Measurements from ENCODE around the gene CARD11.
"Not testable (repeated sequence)": the region's sequence is repeated elsewhere in the genome, so short reads cannot be mapped to it uniquely, and the experiment has no call there.

CARD11 gene

DNA sequence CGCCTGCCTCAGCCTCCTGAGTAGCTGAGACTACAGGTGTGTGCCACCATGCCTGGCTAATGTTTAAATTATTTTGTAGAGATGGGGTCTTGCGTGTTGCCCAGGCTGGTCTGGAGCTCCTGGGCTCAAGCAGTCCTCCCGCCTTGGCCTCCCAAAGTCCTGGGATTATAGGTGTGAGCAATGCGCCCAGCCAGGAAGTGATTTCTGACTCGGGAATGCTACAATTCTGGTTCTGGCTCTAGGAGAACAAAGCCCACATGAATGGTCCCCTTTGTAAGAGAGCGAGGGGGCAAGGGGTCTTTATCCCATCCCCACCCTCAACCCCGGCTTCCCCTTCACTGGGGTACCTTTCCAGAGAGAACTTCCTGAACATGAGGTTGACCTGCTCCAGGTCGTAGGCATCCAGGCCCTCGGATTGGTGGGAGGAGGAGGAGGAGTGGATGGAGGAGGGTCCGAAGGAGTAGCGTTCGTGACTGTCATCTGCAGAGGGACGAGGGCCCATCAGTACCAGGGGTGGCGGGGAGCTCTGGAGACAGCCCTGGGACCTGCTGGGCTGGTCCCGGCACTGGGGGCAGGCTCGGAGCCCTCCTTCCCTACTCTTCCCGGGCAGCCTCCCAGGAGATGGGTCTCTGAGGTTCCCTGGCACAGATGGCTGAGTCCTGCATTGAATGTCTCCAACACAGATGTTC, 119.6 kb downstream of the CARD11 start:
- no peak for FAIRE-seq

DNA sequence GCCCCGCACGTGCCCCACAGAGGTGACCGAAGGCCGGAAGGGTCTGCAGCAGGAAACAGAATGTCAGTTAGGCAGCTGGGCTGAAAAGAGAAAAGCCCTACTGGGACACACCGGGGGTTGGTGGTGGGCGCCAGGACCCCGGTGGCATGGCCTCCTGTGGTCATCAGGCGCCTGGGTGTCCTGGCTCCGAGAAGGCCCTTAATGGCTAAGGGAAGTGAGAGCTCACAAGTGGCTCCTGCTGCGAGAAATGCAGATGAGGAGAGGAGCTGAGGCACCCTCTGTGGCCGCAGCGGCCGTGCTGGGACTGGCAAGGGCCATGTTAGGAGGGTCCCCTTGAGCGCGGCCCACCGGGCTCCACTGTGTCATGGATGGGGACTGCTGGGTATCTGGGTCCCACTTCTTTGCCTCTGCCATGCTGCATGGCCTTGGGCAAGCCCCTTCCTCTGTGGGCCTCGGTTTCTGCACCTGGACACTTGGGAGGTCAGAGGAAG, 120.3 kb downstream of the CARD11 start:
- FAIRE-seq = no peak

DNA sequence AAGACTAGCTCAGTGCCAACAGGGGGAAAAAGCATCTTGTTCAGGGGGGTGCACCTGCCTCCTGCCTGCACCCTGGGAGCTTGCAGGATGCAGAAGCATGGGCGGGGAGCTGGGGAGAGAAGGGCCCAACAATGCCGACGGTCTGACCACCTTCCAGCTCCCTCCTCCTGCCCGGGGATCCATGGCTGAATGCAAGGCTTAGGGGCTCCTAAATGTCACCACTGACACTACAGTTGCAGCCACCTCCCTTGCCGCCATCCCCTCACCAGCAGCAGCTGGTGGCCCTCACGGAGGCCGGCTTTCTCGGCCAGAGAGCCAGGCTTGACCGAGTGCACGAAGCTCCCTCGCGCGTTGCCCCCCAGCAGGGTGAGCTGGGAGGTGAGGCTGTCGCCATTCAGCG, 120.8 kb downstream of the CARD11 start:
- FAIRE-seq = no peak

DNA sequence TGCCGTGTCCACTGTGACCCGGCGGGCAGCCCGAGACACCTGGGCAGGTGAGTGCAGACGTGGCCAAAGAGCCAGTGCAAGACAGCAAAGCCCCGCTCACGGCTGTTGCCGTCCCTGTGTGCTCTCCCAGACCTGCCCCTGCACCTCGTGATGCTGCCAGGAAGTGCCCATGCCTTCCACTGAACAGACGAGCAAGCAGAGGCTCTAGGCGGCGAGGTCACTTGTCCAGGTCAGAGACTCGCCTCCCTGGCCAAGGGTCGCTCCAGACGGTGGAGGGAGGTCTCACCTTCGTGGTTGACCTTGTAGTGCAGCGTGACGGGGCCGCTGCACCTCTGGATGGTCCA, 121.3 kb downstream of the CARD11 start:
- FAIRE-seq = no peak

DNA sequence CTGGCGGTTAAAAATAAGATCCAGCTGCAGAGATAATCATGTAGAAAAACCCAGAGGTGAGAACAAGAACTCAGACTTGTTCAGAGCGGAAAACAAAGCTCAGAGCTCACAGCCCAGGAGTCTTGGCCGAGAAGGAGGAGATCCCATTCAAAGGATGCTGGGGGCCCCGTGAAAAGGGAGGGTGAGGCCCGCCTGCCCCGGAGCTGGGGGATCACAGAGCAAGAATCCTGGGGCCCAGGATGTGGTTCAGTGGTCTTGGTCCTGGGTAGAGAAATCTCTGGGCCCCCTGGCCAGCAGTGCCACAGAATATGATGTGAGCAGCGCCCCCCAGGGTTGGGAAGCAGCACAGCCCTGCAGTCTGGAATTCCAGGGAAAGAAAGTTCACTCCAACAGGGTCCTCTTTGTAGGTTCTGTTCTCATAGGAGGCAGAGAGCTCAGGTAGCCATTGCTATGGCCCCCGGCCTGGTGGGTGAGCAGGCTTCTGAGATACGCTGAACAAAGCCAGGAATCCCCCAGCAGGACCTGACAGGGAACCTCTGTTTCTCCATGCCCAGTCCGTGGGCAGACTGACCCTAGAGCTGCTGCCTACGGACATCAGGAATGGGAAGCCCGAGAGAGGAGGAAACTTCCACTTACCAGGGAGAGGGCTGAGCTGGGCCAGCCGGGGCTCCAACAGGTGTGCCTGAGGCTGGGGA, 121.9 kb downstream of the CARD11 start:
- no peak for FAIRE-seq

DNA sequence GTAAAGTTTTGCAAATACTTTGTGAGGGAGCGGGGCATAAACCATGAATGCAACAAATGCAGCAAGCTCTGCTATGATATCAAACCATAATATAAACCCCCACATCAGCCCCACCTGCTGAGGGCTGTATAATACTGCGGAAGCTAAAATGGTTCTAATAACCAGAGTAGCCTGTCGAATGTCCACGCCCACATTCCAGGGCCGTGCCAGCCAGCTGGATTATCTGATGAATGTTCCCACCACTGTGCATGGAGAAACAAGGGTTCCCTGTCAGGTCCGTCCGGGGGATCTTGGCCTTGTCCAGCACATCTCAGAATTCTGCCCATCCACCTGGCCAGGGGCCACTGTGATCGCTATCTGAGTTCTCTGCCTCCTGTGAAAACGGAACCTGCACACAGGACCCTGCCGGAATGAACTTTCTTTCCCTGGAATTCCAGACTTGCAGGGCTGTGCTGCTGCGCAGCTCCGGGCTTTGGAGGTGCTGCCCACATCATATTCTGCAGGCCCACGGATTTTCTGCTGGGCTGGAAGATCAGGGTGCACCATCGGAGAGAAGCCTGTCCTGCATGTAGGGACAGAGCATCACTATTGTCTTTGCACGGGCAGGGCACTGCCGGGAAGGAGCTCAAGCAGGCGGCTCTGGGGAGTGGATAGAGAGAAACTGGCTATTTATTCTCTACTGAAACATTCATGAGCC, 122.6 kb downstream of the CARD11 start:
- no peak for FAIRE-seq

DNA sequence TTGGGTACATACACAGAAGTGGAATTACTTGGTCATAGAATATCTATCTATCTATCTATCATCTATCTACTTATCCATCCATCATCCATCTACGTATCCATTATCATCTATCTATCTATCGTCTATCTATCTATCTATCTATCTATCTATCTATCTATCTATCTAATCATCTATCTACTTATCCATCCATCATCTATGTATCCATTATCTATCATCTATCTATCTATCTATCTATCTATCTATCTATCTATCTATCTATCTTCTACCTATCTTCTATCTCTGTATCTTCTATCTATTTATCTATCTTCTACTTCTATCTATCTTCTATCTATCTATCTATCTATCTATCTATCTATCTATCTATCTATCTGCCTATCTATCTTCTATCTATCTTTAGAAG, 123.2 kb downstream of the CARD11 start:
- not testable (repeated sequence) for FAIRE-seq

DNA sequence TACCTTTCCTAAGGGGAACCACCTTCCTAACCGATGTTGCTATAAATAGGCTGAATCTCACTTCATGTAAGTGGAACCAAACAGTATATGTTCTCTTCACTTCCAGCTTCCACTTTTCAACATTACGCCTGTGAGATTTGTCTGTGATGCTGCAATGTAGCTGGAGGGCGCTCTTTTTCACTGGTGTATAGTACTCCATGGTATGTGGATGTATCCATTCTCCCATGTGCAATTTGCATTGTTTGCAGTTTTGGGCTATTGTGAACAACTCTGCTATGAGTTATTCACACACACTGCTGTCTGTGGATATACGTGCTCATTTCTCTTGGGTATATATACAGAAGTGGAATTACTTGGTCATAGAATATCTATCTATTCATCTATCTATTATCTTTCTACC, 123.6 kb downstream of the CARD11 start:
- FAIRE-seq = no peak

DNA sequence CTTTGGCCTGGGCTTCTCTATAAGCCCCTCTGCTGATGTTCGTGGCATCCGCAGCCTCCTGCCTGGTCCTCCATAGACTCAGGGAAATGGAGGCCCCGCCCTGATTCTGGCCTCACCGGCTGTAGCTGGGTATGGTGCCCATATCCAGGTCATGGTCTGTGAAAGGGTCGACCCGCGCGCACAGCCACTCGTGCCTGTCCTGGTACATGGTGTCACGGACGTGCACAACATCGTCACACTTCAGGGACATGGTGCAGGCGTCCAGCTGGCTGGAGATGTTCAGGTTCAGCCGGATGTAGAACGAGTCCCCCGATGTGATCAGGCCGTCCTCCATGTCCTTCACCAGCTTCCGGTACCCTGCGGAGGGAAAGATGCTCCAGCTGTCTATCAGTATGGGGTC, 124.4 kb downstream of the CARD11 start:
- no peak for FAIRE-seq

DNA sequence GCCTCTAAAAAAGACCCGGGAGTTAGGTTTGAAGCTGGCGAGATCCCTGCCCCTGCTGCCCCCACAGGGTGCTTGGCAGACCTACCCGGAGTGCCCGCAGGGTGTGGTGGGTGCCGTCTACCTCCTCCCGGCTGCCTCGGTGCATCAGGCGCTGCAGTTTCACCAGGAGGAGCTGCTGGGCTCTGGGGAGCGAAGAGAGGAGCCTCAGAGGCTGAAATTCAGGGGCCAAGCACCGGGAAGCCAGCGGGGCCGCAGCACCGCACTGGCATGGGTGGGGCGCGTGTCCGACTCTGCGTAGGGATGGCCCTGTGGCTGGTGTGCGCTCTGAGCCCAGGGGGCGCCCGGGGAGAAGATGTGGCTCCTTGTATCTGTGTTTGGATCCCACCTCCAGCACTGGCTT, 125.3 kb downstream of the CARD11 start:
- no peak for FAIRE-seq

DNA sequence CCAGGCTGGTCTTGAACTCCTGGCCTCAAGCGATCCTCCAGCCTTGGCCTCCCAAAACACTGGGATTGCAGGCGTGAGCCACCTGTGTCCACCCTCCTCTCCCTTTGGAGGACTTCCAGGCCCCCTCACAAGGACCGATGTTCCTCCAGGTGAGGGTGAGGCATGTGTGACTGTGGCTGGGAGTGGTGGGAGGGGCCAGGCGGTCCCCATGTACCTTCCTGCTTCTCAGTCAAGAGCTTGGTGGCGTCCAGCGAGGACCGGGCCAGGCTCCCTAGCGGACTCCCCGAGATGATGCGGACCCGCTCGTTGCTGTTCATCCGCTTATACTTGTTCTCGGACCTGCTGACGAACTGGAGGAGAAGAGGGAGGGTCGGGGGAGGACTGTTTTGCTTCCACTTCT, 128.6 kb downstream of the CARD11 start:
- FAIRE-seq = no peak

DNA sequence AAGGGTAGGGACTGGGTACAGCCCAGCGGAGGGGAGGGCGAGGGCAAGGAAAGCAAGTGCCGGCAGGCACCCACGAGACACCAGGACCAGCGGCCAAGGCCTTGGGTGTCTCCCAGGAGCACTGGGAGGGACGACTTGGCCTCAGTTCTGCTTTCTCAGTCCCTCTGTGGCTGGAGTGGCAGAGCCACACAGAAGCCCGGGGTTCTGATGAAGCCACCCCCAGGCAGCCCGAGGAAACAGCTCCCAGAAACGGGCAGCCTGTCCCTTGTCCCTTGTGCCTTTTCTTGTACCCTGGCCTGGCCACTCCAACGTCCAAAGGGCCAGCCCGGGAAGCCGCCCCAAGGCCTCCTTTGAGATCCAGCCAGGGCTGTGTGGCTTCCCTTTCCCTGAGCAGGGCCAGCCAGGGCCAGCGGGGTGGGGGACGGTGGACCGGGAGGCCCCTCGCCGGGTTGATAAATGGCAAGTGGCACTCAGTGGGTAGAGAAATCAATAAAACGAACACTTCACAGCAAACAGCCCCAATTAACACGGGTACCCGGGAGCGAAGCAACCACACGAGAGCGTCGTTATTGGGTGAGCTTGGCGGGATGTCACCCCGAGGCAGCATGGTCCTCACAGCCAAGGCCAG, 129.8 kb downstream of the CARD11 start:
- no peak for FAIRE-seq

DNA sequence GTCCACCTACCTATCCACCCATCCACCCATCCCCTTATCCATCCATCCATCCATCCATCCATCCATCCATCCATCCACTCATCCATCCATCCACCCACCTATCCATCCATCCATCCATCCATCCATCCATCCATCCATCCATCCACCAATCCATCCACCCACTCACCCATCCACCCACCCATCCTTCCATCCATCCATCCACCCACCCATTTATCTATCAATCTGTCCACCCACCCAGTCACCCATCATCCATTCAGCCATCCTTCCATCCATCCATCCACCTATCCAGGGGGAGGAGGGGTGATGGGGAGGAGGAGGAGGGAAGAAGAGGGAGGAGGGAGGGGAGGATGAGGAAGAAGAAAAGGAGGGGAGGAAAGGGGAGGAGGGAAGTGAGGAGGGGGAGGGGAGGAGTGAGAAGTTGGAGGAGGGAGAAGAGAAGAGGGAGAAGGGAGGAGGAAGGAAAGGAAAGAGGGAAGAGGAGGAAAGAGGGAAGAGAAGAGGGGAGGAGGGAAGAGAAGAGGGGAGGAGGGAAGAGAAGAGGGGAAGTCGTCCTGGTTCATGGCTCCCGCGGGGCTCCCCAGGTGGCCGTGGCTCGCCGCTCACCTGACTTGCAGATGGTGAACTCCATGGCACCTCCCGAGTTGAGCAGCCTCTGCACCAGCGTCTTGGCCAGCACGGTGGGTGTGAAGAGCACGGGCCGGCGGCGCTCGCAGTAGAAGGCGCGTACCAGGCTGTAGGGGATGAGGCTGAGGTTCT, 130.8 kb downstream of the CARD11 start:
- FAIRE-seq = no peak

DNA sequence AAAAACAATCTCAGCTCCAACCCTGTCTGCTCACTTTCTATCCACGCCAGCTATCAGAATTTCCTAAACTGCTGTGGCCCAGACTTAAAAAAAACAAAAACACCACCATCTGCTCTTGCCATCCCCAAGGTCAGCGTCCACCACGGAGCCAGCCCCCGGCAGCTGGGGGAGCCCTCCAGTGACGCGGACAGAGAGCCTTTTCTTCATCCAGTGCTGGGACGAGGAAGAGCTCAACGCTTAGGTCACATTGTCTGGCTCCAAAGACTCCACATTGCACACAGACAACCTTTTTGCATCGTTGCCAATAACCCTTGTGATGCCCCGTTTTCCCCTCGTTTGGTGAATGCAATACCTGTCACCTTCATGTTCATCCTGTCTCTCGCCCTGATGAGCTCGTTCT, 132.2 kb downstream of the CARD11 start:
- no peak for FAIRE-seq

DNA sequence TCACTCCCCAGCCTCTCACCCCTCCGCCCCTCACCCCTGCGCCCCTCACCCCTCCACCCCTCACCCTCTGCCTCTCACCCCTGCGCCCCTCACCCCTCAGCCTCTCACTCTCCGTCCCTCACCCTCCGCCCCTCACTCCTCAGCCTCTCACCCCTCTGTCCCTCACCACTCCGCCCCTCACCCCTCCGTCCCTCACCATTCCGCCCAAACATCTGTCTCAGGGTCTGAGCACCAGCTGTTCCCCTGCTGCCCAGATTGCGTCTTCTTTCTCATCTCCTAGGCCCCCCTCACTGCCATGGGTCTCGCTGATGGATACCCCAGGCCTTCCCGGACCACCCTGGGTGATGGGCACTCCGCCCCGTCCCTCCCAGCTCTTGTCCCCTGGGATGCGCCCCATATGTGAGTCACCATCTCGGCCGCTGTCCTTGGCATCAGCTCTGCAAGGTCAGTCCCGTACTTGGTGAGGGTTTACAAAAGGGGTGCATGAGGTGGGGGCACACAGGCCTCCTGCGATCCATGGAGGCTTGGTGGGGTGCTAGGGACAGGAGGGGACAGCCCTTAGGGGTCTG, 134.1 kb downstream of the CARD11 start:
- FAIRE-seq = no peak

DNA sequence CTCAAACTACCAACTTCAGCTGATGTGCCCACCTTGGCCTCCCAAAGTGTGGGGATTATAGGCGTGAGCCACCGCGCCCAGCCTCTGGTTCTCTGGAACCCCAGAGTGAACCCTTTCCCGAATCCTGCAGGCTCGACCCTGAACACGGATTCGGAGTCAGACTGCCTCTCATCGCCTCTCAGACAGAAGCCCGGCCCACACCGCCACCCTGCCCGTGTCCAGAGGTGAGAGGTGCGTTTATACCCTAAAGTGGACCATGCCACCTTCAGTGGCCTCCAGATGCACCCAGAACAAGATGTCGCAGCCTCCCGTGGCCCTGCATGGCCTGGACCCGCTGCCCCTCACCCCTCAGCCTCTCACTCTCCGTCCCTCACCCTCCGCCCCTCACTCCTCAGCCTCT, 134.6 kb downstream of the CARD11 start:
- no peak for FAIRE-seq

DNA sequence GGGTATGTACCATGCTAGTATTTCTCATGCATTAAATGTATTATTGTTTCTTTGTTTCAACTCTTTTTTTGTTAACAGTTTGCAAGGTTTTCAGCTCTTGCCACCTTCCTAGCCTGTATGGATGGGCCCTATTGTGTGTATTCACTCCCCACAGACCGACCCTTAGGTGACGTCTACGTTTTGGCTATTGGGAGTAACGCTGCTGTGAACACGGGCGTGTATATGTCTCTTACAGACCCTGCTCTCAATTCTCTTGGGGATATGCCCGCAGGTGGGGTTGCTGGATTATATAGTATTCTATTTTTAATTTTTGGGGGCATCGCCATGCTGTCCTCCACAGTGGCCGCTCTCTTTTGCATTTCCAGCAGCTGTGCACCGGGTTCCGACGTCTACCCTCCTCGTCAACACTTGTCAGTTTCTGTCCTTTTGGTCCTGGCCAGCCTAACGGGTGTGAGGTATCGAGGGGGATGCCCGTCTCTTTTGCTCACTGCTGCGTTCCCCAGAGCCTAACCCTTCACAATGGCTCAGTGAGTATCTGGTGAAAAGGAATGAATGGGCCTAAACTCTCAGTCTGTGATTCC, 135.5 kb downstream of the CARD11 start:
- FAIRE-seq = no peak

DNA sequence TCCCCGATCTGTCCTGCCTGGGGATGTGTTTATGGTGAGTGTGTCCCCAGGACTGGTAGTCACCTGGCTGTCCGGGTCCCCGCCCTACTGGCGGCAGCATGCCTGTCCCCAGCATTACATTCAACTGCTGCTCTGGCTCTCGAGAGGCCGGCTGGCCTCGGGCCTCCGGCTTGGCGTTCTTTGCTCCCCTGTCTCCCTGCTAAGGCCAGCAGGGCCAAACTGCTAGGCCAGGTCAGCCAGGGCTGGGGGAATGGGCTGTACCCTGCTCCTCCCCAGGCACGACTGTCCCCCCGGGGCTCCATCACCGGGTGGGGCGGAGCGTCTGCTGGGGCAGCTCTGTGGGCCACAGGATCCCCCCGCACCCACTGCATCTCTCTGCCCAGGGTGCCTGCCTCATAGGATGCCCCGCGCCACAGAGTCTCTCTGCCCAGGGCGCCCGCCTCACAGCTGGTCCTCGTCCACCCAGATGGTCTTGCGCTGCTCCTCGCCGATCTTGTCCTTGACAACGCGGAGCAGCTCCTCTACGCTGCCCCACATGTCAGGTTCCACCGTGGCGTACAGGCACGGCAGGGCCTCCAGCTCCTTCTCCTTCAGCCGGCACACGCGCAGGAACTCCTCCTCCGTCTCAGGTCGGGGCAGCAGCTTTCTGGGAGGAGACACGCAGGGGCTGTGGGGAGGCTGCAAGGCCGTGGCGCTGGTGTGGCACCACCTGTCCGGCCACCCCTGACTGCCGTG, 137.3 kb downstream of the CARD11 start:
- no peak for FAIRE-seq

DNA sequence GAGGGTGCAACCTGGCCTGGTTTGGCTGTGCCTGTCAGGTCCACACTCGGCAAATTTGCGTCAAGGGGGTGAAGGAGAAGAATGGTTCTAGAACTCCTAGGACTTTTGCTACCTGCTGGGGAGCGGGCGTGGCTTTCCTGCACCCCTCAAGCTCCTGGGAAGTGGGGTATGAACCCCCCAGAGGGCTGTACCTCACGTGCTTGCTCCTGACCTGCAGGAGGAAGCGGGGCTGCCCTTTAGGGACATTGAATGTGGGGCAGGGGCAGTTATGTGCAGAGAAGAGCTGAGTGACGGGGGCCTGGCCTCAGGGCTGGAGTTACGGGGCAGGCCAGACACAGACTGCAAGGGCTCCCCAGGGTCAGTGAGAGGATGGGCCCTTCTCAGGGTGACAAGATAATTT, 138.2 kb downstream of the CARD11 start:
- FAIRE-seq = no peak

DNA sequence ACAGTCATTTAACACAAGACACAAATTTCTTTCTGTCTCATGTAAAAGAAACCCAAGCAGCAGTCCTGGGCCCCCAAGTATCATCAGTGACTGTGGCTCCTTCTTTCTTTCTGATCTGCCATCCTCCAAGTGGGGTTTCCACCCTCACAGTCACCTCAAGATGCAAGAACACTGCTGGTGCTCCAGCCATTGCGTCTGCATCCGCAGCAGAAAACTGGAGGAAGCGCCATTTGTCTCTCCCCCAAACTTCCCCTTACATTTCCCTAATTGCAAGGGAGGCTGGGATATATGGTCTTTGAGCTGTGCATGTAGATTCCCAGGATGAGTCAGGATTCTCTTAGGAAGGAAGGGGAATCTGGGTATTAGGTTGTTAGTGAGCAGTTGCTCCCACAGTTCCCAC, 138.6 kb downstream of the CARD11 start:
- no peak for FAIRE-seq

DNA sequence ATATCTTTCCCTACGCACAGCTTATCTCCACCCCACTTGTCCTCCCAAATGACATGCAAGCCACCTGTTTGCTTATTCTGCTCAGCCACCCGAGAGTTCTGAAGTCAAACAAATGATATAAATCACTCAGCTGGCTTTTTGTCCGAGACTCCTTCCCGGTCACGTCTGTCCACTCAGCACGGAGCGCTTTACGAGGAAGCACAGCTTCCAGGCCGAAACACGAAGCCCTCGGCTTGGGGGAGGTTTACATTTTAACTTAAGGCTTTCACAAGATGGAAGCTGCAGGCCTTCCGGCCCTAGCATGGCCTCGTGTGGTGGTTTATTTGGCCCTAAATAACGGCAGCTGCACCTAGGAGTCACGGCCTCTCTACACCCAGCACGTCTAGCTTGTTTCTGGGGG, 139.5 kb downstream of the CARD11 start:
- no peak for FAIRE-seq
